WTC11 (cell line): ENCODE data around the gene KNDC1.

ENCODE experiments used
- SP1 ChIP-seq: sonication (generic); formaldehyde crosslinking; conservative IDR thresholded peaks from 2 replicates; pipeline ENCODE4 v1.8.1; 2022; ENCODE audit warnings: missing genetic modification reagents
- TEAD4 ChIP-seq: sonication (generic); formaldehyde crosslinking; IDR thresholded peaks from 2 replicates; pipeline ENCODE4 v1.8.0; 2022; ENCODE audit warnings: mild to moderate bottlenecking, missing genetic modification reagents
- TF ChIP-seq, protein P1 (sequence below): fragments of 200-600 bp; IDR thresholded peaks from 2 replicates; pipeline ENCODE4 v1.8.0; 2022; ENCODE audit warnings: antibody characterized with exemption
- TF ChIP-seq, protein P2 (sequence below): sonication (generic); formaldehyde crosslinking; IDR thresholded peaks from 2 replicates; pipeline ENCODE4 v1.8.1; 2022; ENCODE audit warnings: mild to moderate bottlenecking, missing genetic modification reagents, moderate library complexity, borderline replicate concordance

DNA sequence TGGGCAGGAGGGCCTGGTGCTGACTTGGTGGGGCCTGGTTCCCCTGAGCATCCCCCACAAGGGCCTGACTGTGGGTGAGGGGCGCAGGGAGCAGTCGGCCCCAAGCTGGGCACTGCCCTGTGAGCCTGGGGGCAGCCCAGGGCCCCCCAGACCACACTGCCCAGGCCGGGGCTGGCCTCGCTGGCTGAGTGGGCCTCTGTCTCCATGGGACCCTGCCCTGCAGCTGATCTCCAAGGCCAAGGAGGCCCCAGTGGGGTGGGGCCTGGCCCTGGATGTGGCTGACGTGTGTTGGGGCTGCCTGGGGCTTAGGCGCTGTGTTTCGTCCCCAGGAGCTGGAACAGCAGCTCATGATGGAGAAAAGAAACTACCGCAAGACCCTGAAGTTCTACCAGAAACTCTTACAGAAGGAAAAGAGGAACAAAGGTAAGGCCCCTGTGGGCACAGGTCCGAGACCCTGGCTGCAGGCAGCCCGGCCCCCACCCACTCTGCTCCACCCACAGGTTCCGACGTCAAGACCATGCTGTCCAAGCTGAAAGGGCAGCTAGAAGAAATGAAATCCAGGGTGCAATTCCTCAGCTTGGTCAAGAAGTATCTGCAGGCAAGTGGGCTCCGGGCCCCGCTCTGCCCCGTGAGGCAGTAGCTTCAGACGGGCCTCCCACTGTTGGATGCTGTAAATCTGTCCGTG is 46.5 kb downstream of the KNDC1 start:
- no peak for TF ChIP-seq TEAD4 (CRISPR knock-in tag)
- TF ChIP-seq, protein P1, sequence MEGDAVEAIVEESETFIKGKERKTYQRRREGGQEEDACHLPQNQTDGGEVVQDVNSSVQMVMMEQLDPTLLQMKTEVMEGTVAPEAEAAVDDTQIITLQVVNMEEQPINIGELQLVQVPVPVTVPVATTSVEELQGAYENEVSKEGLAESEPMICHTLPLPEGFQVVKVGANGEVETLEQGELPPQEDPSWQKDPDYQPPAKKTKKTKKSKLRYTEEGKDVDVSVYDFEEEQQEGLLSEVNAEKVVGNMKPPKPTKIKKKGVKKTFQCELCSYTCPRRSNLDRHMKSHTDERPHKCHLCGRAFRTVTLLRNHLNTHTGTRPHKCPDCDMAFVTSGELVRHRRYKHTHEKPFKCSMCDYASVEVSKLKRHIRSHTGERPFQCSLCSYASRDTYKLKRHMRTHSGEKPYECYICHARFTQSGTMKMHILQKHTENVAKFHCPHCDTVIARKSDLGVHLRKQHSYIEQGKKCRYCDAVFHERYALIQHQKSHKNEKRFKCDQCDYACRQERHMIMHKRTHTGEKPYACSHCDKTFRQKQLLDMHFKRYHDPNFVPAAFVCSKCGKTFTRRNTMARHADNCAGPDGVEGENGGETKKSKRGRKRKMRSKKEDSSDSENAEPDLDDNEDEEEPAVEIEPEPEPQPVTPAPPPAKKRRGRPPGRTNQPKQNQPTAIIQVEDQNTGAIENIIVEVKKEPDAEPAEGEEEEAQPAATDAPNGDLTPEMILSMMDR, result no peak
- TF ChIP-seq, protein P2, sequence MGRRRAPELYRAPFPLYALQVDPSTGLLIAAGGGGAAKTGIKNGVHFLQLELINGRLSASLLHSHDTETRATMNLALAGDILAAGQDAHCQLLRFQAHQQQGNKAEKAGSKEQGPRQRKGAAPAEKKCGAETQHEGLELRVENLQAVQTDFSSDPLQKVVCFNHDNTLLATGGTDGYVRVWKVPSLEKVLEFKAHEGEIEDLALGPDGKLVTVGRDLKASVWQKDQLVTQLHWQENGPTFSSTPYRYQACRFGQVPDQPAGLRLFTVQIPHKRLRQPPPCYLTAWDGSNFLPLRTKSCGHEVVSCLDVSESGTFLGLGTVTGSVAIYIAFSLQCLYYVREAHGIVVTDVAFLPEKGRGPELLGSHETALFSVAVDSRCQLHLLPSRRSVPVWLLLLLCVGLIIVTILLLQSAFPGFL (CRISPR knock-in tag), result no peak
- no peak for TF ChIP-seq SP1 (CRISPR knock-in tag)
